Loucy (cell line): ENCODE data around the gene MAVS.

Experiments used
- CTCF ChIP-seq: fragments of 200-600 bp; sonication (generic); conservative IDR thresholded peaks from 2 replicates; pipeline ENCODE4 v1.5.1; 2014; ENCODE audit warnings: mild to moderate bottlenecking, antibody characterized with exemption, low read length
- EZH2phosphoT487 ChIP-seq: fragments of 200-600 bp; IDR thresholded peaks from 2 replicates; pipeline ENCODE4 v1.6.1; 2018; ENCODE audit warnings: antibody characterized with exemption, mild to moderate bottlenecking, moderate library complexity, borderline replicate concordance

GRCh38 chr20:3885715-3886114 is 39.1 kb downstream of the MAVS start:
- TF ChIP-seq CTCF (no peak), EZH2phosphoT487 (no peak)
